Measurements from ENCODE around the gene OSBPL6. TPM values are rescaled to one million over a fixed set of nuclear protein-coding genes. Genes with fewer than 3 reads are reported as not detected.

OSBPL6 gene
- total and polyA plus RNA-seq, 2 donors (not counting 1 experiment from before 2014, with no cell fraction given): 0.06 TPM; not detected in 1

DNA sequence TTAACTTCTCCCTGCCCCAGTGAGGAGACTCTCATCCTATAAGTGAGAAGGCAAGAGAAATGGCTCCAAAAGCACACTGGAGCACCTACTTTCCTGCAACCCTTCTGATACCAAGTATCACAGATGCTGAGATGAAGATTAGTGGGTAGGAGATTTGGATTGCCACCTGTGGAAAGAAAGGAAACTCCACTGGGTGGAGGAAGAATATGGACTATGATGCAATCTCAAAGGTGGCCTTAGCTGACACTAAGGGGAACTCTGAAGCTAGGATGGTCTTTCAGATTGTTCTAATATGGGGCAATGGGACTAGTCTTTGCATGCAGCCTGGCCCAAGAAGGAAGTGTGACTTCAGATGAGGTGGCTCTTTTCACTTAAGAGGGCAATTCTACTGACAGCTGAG is 235.0 kb downstream of the OSBPL6 start:
- Histone ChIP-seq H3K4me1 (ENCODE audit: control insufficient read depth in 2 of 2, insufficient read depth in 2 of 2, low read length in 2 of 2) (no peaks in the 10 kb centered on the region), H3K4me3 (ENCODE audit: control extremely low read depth in 1 of 5, extremely low read depth in 1 of 5, insufficient read depth in 1 of 5, low read depth in 2 of 5, low read length in 4 of 5) (no peak overlapping the region), H3K79me2 (ENCODE audit: control insufficient read depth, insufficient read depth, low read length) (no peaks in the 10 kb centered on the region), H3K9me3 (ENCODE audit: control extremely low read depth in 1 of 3, control insufficient read depth in 2 of 3, insufficient read depth in 1 of 3, low read length in 2 of 3) (peaks cover 2 to 3% (median 2%) of the 10 kb centered on the region in 3 donors), H3K36me3 (replicated peaks in 1 of 2; ENCODE audit: control extremely low read depth in 1 of 2, control insufficient read depth in 1 of 2, extremely low read depth in 1 of 2, insufficient read depth in 2 of 2, low read length in 1 of 2) (peaks cover 0 to 55% of the 10 kb centered on the region in 2 experiments), H3K27ac (ENCODE audit: low read length in 2 of 2) (no peak overlapping the region), H3K27me3 (replicated peaks in 1 of 4; ENCODE audit: control extremely low read depth in 1 of 4, control insufficient read depth in 3 of 4, insufficient read depth in 4 of 4, low read length in 3 of 4) (no peaks in the 10 kb centered on the region), H4K20me1 (ENCODE audit: control insufficient read depth, insufficient read depth, low read length, poor library complexity, severe bottlenecking) (no peaks in the 10 kb centered on the region), H2AFZ (ENCODE audit: insufficient read depth, low read depth, low read length, poor library complexity, severe bottlenecking) (no peak overlapping the region), H3K4me2 (replicated peaks; ENCODE audit: low read depth, low read length, poor library complexity, severe bottlenecking) (no peak overlapping the region), H3K9ac (ENCODE audit: low read length) (no peak overlapping the region)
- no peak overlapping the region for H3K27ac Mint-ChIP-seq
- CTCF ChIA-PET: no interaction called here
- DNase-seq (no peak), ATAC-seq (ENCODE audit: low read depth) (no peak)
- no peak for TF ChIP-seq EZH2 (IDR thresholded peaks at IDR 0.05; ENCODE audit: borderline replicate concordance, insufficient read depth, low read depth, low read length, poor library complexity, severe bottlenecking)
- TF ChIP-seq, protein P1, sequence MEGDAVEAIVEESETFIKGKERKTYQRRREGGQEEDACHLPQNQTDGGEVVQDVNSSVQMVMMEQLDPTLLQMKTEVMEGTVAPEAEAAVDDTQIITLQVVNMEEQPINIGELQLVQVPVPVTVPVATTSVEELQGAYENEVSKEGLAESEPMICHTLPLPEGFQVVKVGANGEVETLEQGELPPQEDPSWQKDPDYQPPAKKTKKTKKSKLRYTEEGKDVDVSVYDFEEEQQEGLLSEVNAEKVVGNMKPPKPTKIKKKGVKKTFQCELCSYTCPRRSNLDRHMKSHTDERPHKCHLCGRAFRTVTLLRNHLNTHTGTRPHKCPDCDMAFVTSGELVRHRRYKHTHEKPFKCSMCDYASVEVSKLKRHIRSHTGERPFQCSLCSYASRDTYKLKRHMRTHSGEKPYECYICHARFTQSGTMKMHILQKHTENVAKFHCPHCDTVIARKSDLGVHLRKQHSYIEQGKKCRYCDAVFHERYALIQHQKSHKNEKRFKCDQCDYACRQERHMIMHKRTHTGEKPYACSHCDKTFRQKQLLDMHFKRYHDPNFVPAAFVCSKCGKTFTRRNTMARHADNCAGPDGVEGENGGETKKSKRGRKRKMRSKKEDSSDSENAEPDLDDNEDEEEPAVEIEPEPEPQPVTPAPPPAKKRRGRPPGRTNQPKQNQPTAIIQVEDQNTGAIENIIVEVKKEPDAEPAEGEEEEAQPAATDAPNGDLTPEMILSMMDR (IDR thresholded peaks at IDR 0.05): no peak
- H3K27me3 Mint-ChIP-seq: no peaks in the 10 kb centered on the region
- no peaks in the 10 kb centered on the region for H3K4me1 Mint-ChIP-seq
- intact Hi-C loops (cut with micrococcal nuclease): no loop called here
- H3K9me3 Mint-ChIP-seq (ENCODE audit: insufficient read depth): peaks cover 8% of the 10 kb centered on the region
- H3K4me3 Mint-ChIP-seq: no peak overlapping the region
- POLR2A ChIA-PET: no interaction called here

DNA sequence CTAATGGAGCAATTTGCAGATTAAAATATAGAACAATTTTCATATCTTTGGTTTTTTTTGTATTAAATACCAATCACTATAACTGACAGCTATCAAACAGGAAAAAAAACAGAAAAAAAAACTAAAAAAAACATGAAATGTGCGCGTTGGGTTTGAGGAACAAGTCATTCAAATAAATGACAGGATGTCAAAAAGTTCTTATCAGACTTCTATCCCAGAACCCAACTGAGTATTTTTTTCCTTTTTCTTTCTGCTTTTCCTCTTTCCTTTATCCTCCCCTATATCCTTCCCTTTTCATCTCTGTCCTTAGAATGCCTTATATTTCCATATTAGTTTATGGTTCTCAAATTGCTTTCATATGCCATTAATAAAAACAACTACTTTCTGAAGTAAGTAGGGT is 242.3 kb downstream of the OSBPL6 start:
- peaks cover 0 to 68% of the 10 kb centered on the region in 2 experiments for H3K36me3 ChIP-seq (replicated peaks in 1 of 2; ENCODE audit: control extremely low read depth in 1 of 2, control insufficient read depth in 1 of 2, extremely low read depth in 1 of 2, insufficient read depth in 2 of 2, low read length in 1 of 2)

More for the DNA sequence above, 242.3 kb downstream of the OSBPL6 start:
- ChIA-PET POLR2A (no interaction called here), CTCF (interaction anchor here (1.5 kb wide), 1 partner anchor 22 kb away, joined by 3 read pairs; no protein-coding TSS in a partner anchor)
- Histone ChIP-seq H3K27ac (ENCODE audit: low read length in 2 of 2) (no peak overlapping the region), H3K27me3 (replicated peaks in 1 of 4; ENCODE audit: control extremely low read depth in 1 of 4, control insufficient read depth in 3 of 4, insufficient read depth in 4 of 4, low read length in 3 of 4) (no peaks in the 10 kb centered on the region), H4K20me1 (ENCODE audit: control insufficient read depth, insufficient read depth, low read length, poor library complexity, severe bottlenecking) (no peaks in the 10 kb centered on the region), H3K4me1 (ENCODE audit: control insufficient read depth in 2 of 2, insufficient read depth in 2 of 2, low read length in 2 of 2) (no peaks in the 10 kb centered on the region), H3K79me2 (ENCODE audit: control insufficient read depth, insufficient read depth, low read length) (no peaks in the 10 kb centered on the region), H3K9ac (ENCODE audit: low read length) (no peak overlapping the region), H3K4me2 (replicated peaks; ENCODE audit: low read depth, low read length, poor library complexity, severe bottlenecking) (no peak overlapping the region), H2AFZ (ENCODE audit: insufficient read depth, low read depth, low read length, poor library complexity, severe bottlenecking) (no peak overlapping the region), H3K4me3 (ENCODE audit: control extremely low read depth in 1 of 5, extremely low read depth in 1 of 5, insufficient read depth in 1 of 5, low read depth in 2 of 5, low read length in 4 of 5) (no peak overlapping the region), H3K9me3 (ENCODE audit: control extremely low read depth in 1 of 3, control insufficient read depth in 2 of 3, insufficient read depth in 1 of 3, low read length in 2 of 3) (no peaks in the 10 kb centered on the region)
- H3K27me3 Mint-ChIP-seq: no peaks in the 10 kb centered on the region
- no peaks in the 10 kb centered on the region for H3K4me1 Mint-ChIP-seq
- no peak overlapping the region for H3K4me3 Mint-ChIP-seq
- TF ChIP-seq EZH2 (IDR thresholded peaks at IDR 0.05; ENCODE audit: borderline replicate concordance, insufficient read depth, low read depth, low read length, poor library complexity, severe bottlenecking): no peak
- TF ChIP-seq, protein P1 (IDR thresholded peaks at IDR 0.05): no peak
- DNase-seq: no peak
- no CpG with 5 or more reads among the region's 2 CpGs for WGBS (ENCODE audit: insufficient coverage)
- no peak for ATAC-seq (ENCODE audit: low read depth)
- no peaks in the 10 kb centered on the region for H3K9me3 Mint-ChIP-seq (ENCODE audit: insufficient read depth)
- no peak overlapping the region for H3K27ac Mint-ChIP-seq
- intact Hi-C loops (cut with micrococcal nuclease): no loop called here
